Dorsolateral prefrontal cortex (tissue), 118 donors: ENCODE measurements around the gene MYL1. TPM values are rescaled to one million over a fixed set of nuclear protein-coding genes. Genes with fewer than 3 reads are reported as not detected.

Experiments used
- total RNA-seq, 120 experiments: library from RNA; stranded (reverse); gene quantifications; one replicate each; pipeline versions ENCODE4 v1.2.3 to v1.2.4, GENCODE V29; 2022

MYL1 gene
- total RNA-seq, 120 experiments from 2014 or later = 0.55 TPM; not detected in 119

Other genes with a start within 250 kb of the MYL1 start
- gene KANSL1L, start 143.8 kb downstream of the MYL1 start, total RNA-seq = 10 to 100 TPM; 23.3 to 64.1 (median 36.9) TPM
- 10 to 100 TPM in 2 of 120 experiments, 1 to 10 TPM in 118; 1.5 to 17.3 (median 4.4) TPM for gene ACADL, start 89.7 kb downstream of the MYL1 start, total RNA-seq
- gene LANCL1, start 161.6 kb upstream of the MYL1 start, total RNA-seq = 100 to 1,000 TPM in 118 of 120 experiments, 10 to 100 TPM in 2; 71.4 to 393 (median 221) TPM
- 10 to 100 TPM in 35 of 120 experiments, 1 to 10 TPM in 85; 3.5 to 15.7 (median 8.3) TPM for gene CPS1, start 241.4 kb upstream of the MYL1 start, total RNA-seq